ENCODE data around the gene EIF2AK2. TPM values are rescaled to one million over a fixed set of nuclear protein-coding genes. Genes with fewer than 3 reads are reported as not detected.

EIF2AK2 gene
- total and polyA plus RNA-seq, 2 experiments from 2014 or later, result 33.8 to 35.5 TPM

- H3K4me3 Mint-ChIP-seq, result no peak overlapping the region
- no peak overlapping the region for H3K4me2 ChIP-seq
- H3K27ac Mint-ChIP-seq, result no peak overlapping the region
- no peaks in the 10 kb centered on the region for H3K27me3 ChIP-seq (ENCODE audit: insufficient read depth)
- TF ChIP-seq REST (IDR thresholded peaks at IDR 0.05; ENCODE audit: unreplicated experiment) (no peak), ZNF114 (CRISPR knock-in tag; IDR thresholded peaks at IDR 0.05) (no peak), POLR2AphosphoS5 (IDR thresholded peaks at IDR 0.05; ENCODE audit: low read depth) (no peak), ZNF462 (CRISPR knock-in tag; IDR thresholded peaks at IDR 0.05) (no peak), ETS1 (IDR thresholded peaks at IDR 0.05) (no peak), CREB1 (CRISPR knock-in tag; IDR thresholded peaks at IDR 0.05; ENCODE audit: low read depth) (no peak), EZH2 (IDR thresholded peaks at IDR 0.05; ENCODE audit: low read depth, unreplicated experiment) (no peak), ZNF331 (CRISPR knock-in tag; IDR thresholded peaks at IDR 0.05; ENCODE audit: low read depth) (no peak), STAT1 (IDR thresholded peaks at IDR 0.05; ENCODE audit: unreplicated experiment) (no peak), JUNB (IDR thresholded peaks at IDR 0.05; ENCODE audit: unreplicated experiment) (no peak), EZH2phosphoT487 (IDR thresholded peaks at IDR 0.05; ENCODE audit: unreplicated experiment) (no peak), CTCF (conservative IDR thresholded peaks at IDR 0.05; ENCODE audit: low read depth in 2 of 2) (no peak), NANOG (IDR thresholded peaks at IDR 0.05; ENCODE audit: borderline replicate concordance) (no peak)
- H3K9me2 ChIP-seq (ENCODE audit: insufficient read depth), result no peaks in the 10 kb centered on the region
- H3K27ac ChIP-seq (ENCODE audit: low read depth), result no peak overlapping the region
- peaks cover 2% of the 10 kb centered on the region for H3K27me3 Mint-ChIP-seq (ENCODE audit: insufficient read depth, low read depth, poor library complexity)
- H3K79me2 ChIP-seq (replicated peaks; ENCODE audit: insufficient read depth), result no peaks in the 10 kb centered on the region
- H3K4me3 ChIP-seq, result no peak overlapping the region
- no peaks in the 10 kb centered on the region for H3K36me3 ChIP-seq (ENCODE audit: insufficient read depth)
- ATAC-seq (no peak), DNase-seq (ENCODE audit: low spot score) (no peak)
- no peaks in the 10 kb centered on the region for H4K20me1 ChIP-seq (replicated peaks; ENCODE audit: insufficient read depth)
- H3K4me1 ChIP-seq (ENCODE audit: insufficient read depth), result no peaks in the 10 kb centered on the region
- H3K36me3 Mint-ChIP-seq (ENCODE audit: low read depth), result no peaks in the 10 kb centered on the region
- H3F3A ChIP-seq (replicated peaks; ENCODE audit: low read depth), result no peaks in the 10 kb centered on the region
- H3K4me1 Mint-ChIP-seq, result no peaks in the 10 kb centered on the region
- H3K9me3 Mint-ChIP-seq, result no peaks in the 10 kb centered on the region
- no peak overlapping the region for H2AFZ ChIP-seq
Measured at GRCh38 chr2:37091873-37092272, 64.9 kb downstream of the EIF2AK2 start.
